ENCODE data around the gene KIF18A. TPM values are rescaled to one million over a fixed set of nuclear protein-coding genes. Genes with fewer than 3 reads are reported as not detected.
"Not testable (repeated sequence)": the region's sequence is repeated elsewhere in the genome, so short reads cannot be mapped to it uniquely, and the experiment has no call there.

The KIF18A gene
- total RNA-seq, 2 donors from 2014 or later: 8.1 to 25.9 TPM

DNA sequence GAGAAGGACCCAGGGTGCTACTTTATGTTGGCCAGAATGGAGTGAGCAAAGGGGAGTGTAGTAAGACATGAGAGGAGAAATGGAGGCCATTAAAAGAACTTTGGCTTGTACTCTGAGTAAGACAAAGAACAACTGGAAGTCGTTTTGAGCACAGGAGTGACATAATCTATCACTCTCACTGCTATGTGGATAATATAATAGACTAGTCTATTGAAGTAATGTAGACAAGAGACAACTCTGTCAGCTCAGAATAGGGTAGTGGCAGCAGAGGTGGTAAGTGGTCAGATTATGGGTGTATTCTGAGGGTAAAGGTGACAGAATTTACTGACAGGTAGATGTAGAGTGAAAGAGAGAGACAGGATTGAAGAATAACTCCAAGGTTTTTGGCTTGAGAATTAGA, 8.2 kb downstream of the KIF18A start:
- Mint-ChIP-seq H3K9me3 (no peaks in the 10 kb centered on the region), H3K27ac (no peak overlapping the region), H3K4me3 (no peak overlapping the region), H3K27me3 (no peaks in the 10 kb centered on the region), H3K4me1 (ENCODE audit: low read depth in 2 of 2) (peaks cover 0 to 2% of the 10 kb centered on the region in 2 donors), H3K36me3 (peaks cover 5% of the 10 kb centered on the region)
- no peak for ATAC-seq
- no peak for DNase-seq (ENCODE audit: low spot score)

- no peaks in the 10 kb centered on the region for H3K27me3 Mint-ChIP-seq
- H3K27ac Mint-ChIP-seq: no peak overlapping the region
- H3K4me3 Mint-ChIP-seq: no peak overlapping the region
- no peak for ATAC-seq
- no peaks in the 10 kb centered on the region for H3K9me3 Mint-ChIP-seq
- peaks cover 0 to 2% of the 10 kb centered on the region in 2 donors for H3K4me1 Mint-ChIP-seq (ENCODE audit: low read depth in 2 of 2)
- DNase-seq (ENCODE audit: low spot score): no peak
- peaks cover 7% of the 10 kb centered on the region for H3K36me3 Mint-ChIP-seq
These were observed 9.7 kb downstream of the KIF18A start for GRCh38 chr11:28098257-28098656.

- Mint-ChIP-seq H3K4me1 (ENCODE audit: low read depth in 2 of 2) (no peaks in the 10 kb centered on the region), H3K9me3 (no peaks in the 10 kb centered on the region), H3K27ac (no peak overlapping the region), H3K36me3 (peaks cover 7% of the 10 kb centered on the region), H3K4me3 (no peak overlapping the region), H3K27me3 (no peaks in the 10 kb centered on the region)
- DNase-seq (ENCODE audit: low spot score) (no peak), ATAC-seq (no peak)
These were observed 15.2 kb downstream of the KIF18A start for GRCh38 chr11:28092786-28093185.

DNA sequence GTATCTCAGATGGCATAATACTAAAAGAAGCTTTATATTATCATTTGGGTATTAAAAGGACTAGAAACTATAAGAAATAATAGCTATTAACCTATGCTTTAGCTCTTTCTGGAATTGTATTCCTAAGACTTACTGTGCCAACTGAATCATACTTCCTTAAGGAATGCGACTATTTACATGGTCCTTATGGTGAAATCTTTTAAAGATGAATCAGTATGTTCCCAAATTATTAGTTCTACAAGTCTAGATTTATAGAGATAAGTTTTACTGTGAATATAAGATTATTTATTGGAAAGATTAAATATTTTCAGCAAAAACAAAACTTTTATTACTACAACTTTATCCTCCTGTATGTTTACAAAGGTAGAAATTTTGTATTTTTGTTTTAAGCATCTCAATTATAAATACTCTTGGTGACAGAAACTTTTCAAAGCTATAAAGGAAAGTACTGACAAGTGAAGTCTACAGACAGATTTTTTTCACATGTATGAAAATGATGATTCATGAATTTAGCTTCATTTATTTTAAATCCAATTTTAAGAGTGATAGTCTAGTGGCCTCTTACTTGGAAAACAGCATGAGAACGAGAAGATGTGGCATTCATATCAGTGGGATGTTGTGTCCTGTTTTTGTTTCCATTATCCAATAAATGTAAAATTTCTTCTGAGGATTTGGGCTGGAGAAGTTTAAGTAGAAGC, 17.8 kb downstream of the KIF18A start:
- DNase-seq (ENCODE audit: low spot score) (no peak), ATAC-seq (no peak)
- Mint-ChIP-seq H3K36me3 (peaks cover 6% of the 10 kb centered on the region), H3K27me3 (no peaks in the 10 kb centered on the region), H3K9me3 (no peaks in the 10 kb centered on the region), H3K4me1 (ENCODE audit: low read depth in 2 of 2) (no peaks in the 10 kb centered on the region), H3K4me3 (no peak overlapping the region), H3K27ac (no peak overlapping the region)

- Mint-ChIP-seq H3K27ac (no peak overlapping the region), H3K4me1 (ENCODE audit: low read depth in 2 of 2) (no peaks in the 10 kb centered on the region), H3K36me3 (no peaks in the 10 kb centered on the region), H3K27me3 (no peaks in the 10 kb centered on the region), H3K4me3 (no peak overlapping the region), H3K9me3 (no peaks in the 10 kb centered on the region)
- DNase-seq (ENCODE audit: low spot score) (no peak), ATAC-seq (no peak)
These were observed 18.6 kb downstream of the KIF18A start for GRCh38 chr11:28089378-28089777.

GRCh38 chr11:28087693-28088092, 20.3 kb downstream of the KIF18A start:
- H3K4me3 Mint-ChIP-seq; H3K27ac Mint-ChIP-seq; H3K36me3 Mint-ChIP-seq; ATAC-seq; H3K4me1 Mint-ChIP-seq (ENCODE audit: low read depth in 2 of 2); DNase-seq (ENCODE audit: low spot score); H3K9me3 Mint-ChIP-seq; H3K27me3 Mint-ChIP-seq: not testable (repeated sequence)

DNA sequence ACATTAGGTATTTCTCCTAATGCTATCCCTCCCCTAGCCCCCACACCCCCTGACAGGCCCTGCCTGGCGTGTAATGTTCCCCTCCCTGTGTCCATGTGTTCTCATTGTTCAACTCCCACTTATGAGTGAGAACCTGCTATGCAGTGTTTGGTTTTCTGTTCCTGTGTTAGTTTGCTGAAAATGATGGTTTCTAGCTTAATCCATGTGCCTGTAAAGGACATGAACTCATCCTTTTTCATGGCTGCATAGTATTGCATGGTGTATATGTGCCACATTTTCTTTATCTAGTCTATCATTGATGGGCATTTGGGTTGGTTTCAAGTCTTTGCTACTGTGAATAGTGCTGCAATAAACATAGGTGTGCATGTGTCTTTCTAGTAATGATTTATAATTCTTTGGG, 20.8 kb downstream of the KIF18A start:
- H3K9me3 Mint-ChIP-seq, H3K27ac Mint-ChIP-seq, H3K27me3 Mint-ChIP-seq: not testable (repeated sequence)

GRCh38 chr11:28086569-28086968, 21.4 kb downstream of the KIF18A start:
- ATAC-seq (no peak), DNase-seq (ENCODE audit: low spot score) (no peak)
- peaks cover 4% of the 10 kb centered on the region for H3K36me3 Mint-ChIP-seq

More for the DNA sequence above, 20.8 kb downstream of the KIF18A start:
- not testable (repeated sequence) for H3K4me1 Mint-ChIP-seq (ENCODE audit: low read depth in 2 of 2); H3K36me3 Mint-ChIP-seq; DNase-seq (ENCODE audit: low spot score); ATAC-seq; H3K4me3 Mint-ChIP-seq

GRCh38 chr11:28083118-28083517, 24.8 kb downstream of the KIF18A start:
- no peak for ATAC-seq
- Mint-ChIP-seq H3K4me3 (no peak overlapping the region), H3K36me3 (peaks cover 6% of the 10 kb centered on the region), H3K9me3 (no peaks in the 10 kb centered on the region), H3K27ac (no peak overlapping the region), H3K4me1 (ENCODE audit: low read depth in 2 of 2) (no peaks in the 10 kb centered on the region), H3K27me3 (no peaks in the 10 kb centered on the region)
- DNase-seq (ENCODE audit: low spot score): no peak

More at GRCh38 chr11:28086569-28086968, 21.4 kb downstream of the KIF18A start:
- H3K27ac Mint-ChIP-seq: no peak overlapping the region
- no peaks in the 10 kb centered on the region for H3K9me3 Mint-ChIP-seq
- H3K4me1 Mint-ChIP-seq (ENCODE audit: low read depth in 2 of 2): no peaks in the 10 kb centered on the region
- no peak overlapping the region for H3K4me3 Mint-ChIP-seq
- no peaks in the 10 kb centered on the region for H3K27me3 Mint-ChIP-seq

DNA sequence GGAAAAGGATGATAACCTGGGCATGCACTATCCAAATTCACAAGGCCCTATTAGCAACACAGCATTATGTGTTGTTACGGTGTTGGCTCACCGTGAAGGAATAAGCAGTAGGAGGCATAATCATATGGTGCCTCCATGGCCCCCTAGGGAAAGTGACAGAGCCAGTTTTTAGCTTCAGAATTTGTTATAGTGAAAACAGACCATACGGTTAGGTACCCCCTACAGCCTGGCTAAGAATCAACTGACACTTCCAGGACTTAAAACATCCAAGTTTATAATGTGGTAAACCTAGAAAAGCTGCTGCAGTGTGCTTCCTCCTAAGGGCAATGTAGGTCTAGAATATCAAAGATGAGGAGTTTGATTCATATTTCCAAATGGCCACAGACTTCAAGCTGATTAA, 30.4 kb downstream of the KIF18A start:
- H3K27ac Mint-ChIP-seq: no peak overlapping the region

DNA sequence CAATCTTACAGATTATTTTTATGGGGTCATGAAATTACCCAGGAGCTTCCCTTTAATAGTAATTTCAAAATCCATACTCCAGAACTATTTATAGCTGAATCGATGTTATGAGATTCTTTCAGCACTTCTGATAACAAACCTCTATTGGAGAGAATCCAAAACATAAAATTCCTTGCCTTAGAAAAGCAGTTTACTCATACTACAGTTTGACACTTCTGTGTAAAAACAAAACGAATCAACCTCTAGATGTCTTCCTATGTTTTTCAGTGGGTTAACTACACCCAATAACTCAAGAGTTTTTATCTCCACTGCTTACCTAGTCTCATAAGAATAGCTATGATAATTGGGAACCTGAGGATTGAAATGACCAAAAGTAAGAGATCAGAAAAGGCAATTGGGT, 35.6 kb downstream of the KIF18A start:
- Mint-ChIP-seq H3K9me3 (no peaks in the 10 kb centered on the region), H3K27ac (no peak overlapping the region), H3K27me3 (no peaks in the 10 kb centered on the region), H3K4me1 (ENCODE audit: low read depth in 2 of 2) (no peaks in the 10 kb centered on the region), H3K4me3 (no peak overlapping the region), H3K36me3 (no peaks in the 10 kb centered on the region)
- DNase-seq (ENCODE audit: low spot score) (no peak), ATAC-seq (no peak)

More for the DNA sequence above, 30.4 kb downstream of the KIF18A start:
- Mint-ChIP-seq H3K9me3 (no peaks in the 10 kb centered on the region), H3K27me3 (no peaks in the 10 kb centered on the region), H3K4me3 (no peak overlapping the region), H3K36me3 (peaks cover 6% of the 10 kb centered on the region), H3K4me1 (ENCODE audit: low read depth in 2 of 2) (no peaks in the 10 kb centered on the region)
- DNase-seq (ENCODE audit: low spot score) (no peak), ATAC-seq (no peak)

GRCh38 chr11:28071305-28071704, 36.7 kb downstream of the KIF18A start:
- Mint-ChIP-seq H3K9me3 (no peaks in the 10 kb centered on the region), H3K4me3 (no peak overlapping the region), H3K27ac (no peak overlapping the region), H3K27me3 (no peaks in the 10 kb centered on the region), H3K4me1 (ENCODE audit: low read depth in 2 of 2) (no peaks in the 10 kb centered on the region), H3K36me3 (no peaks in the 10 kb centered on the region)
- DNase-seq (ENCODE audit: low spot score) (no peak), ATAC-seq (no peak)

DNA sequence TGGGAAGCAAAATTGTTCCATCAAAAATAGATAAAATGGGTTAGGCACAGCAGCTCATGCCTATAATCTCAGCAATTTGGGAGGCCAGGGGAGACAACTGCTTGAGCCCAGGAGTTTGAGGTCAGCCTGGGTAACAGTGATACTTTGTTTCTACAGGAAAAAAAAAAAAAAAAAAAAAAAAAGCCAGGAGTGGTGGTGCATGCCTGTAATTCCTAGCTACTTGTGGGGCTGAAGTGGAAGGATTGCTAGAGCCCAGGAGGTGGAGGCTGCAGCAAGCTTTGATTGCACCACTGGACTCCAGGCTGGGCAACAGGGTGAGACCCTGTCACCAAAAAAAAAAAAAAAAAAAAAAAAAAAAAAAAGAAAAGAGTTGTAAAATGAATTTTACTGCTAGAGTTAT, 49.6 kb downstream of the KIF18A start:
- DNase-seq (ENCODE audit: low spot score): no peak
- H3K9me3 Mint-ChIP-seq: no peaks in the 10 kb centered on the region
- no peaks in the 10 kb centered on the region for H3K36me3 Mint-ChIP-seq
- no peaks in the 10 kb centered on the region for H3K4me1 Mint-ChIP-seq (ENCODE audit: low read depth in 2 of 2)
- no peaks in the 10 kb centered on the region for H3K27me3 Mint-ChIP-seq
- no peak overlapping the region for H3K27ac Mint-ChIP-seq
- no peak overlapping the region for H3K4me3 Mint-ChIP-seq
- no peak for ATAC-seq

GRCh38 chr11:28054821-28055220, 53.1 kb downstream of the KIF18A start:
- ATAC-seq: no peak
- H3K36me3 Mint-ChIP-seq: no peaks in the 10 kb centered on the region
- H3K9me3 Mint-ChIP-seq: no peaks in the 10 kb centered on the region
- H3K27me3 Mint-ChIP-seq: no peaks in the 10 kb centered on the region
- no peak overlapping the region for H3K27ac Mint-ChIP-seq
- H3K4me3 Mint-ChIP-seq: no peak overlapping the region
- H3K4me1 Mint-ChIP-seq (ENCODE audit: low read depth in 2 of 2): no peaks in the 10 kb centered on the region
- DNase-seq (ENCODE audit: low spot score): no peak

Measured in natural killer cell treated with Interleukin-12 subunit alpha and Interleukin-12 subunit beta and Interleukin-15 and Interleukin-18, amount 100 ng/mL, for 72 hours (primary cell).